GM12878 (cell line): ENCODE results near the gene TBC1D22B. TPM values are rescaled to one million over a fixed set of nuclear protein-coding genes. Genes with fewer than 3 reads are reported as not detected.
A peak's percentile ranks its signal among the peaks of the same experiment; 100 is the strongest.

Experiments
- ATAC-seq: fragments of 200-7000 bp; cut with Tn5 transposase; 3 replicates; pipeline ENCODE4 v1.9.1; 2020; ENCODE audit warnings: mild to moderate bottlenecking, moderate library complexity
- BruUV-seq: library from RNA; stranded (reverse); fragments of 400-500 nt; replicated peaks from 2 replicates; lab custom pipeline; 2021; lab: Mats Ljungman, UMichigan
- CTCF ChIA-PET: fragments of 300-600 bp; sonication (Branson Sonifier 250); formaldehyde crosslinking; extraction: SDS; loops from one replicate; lab custom pipeline; 2021; ENCODE audit warnings: inconsistent platforms; lab: Yijun Ruan, JAX
- POLR2A ChIA-PET: fragments of 350-600 bp; formaldehyde crosslinking; extraction: SDS; loops from one replicate; lab custom pipeline; 2021; ENCODE audit warnings: inconsistent platforms; lab: Charles Lee
- RAD21 ChIA-PET: fragments of 300-600 bp; sonication (Branson Sonifier 250); formaldehyde crosslinking; loops from one replicate; lab custom pipeline; 2023; ENCODE audit warnings: antibody characterized with exemption; ENCODE audit not compliant: unreplicated experiment; lab: Charles Lee
- SMC1A ChIA-PET: fragments of 300-600 bp; sonication (Branson Sonifier 250); formaldehyde crosslinking; loops from one replicate; lab custom pipeline; 2023; ENCODE audit not compliant: unreplicated experiment, uncharacterized antibody; lab: Charles Lee
- DNase-seq: peaks from one replicate; pipeline ENCODE4 v3.0.0-alpha.2; 2011; ENCODE audit warnings: low read depth, low spot score
- FAIRE-seq: peaks from 3 replicates; lab custom pipeline; 2011; peaks lifted over from hg19 to GRCh38; lab: Jason Lieb, UNC
- H2AFZ ChIP-seq: 2 replicates; pipeline ENCODE4 v1.6.0; 2011; ENCODE audit warnings: low read depth, low read length, control low read depth; ENCODE audit not compliant: control insufficient read depth
- H3K27ac ChIP-seq: 2 replicates; pipeline ENCODE4 v1.5.1; 2011; ENCODE audit warnings: control low read depth; ENCODE audit not compliant: control insufficient read depth, insufficient read depth
- H3K27me3 ChIP-seq, 2 experiments: replicated peaks in 1 of 2; 2 replicates each; pipeline versions ENCODE4 v1.6.0 to v1.6.1; 2011; ENCODE audit warnings: low read length in 1 of 2; ENCODE audit not compliant: control insufficient read depth in 2 of 2, insufficient read depth in 2 of 2
- H3K36me3 ChIP-seq, 2 experiments: 2 replicates each; pipeline ENCODE4 v1.5.1; 2011; ENCODE audit warnings: low read length in 1 of 2; ENCODE audit not compliant: control insufficient read depth in 2 of 2, insufficient read depth in 2 of 2
- H3K4me1 ChIP-seq: 2 replicates; pipeline ENCODE4 v1.6.1; 2011; ENCODE audit warnings: mild to moderate bottlenecking, low read length, moderate library complexity, mixed read lengths; ENCODE audit not compliant: control insufficient read depth, insufficient read depth
- H3K4me2 ChIP-seq: 2 replicates; pipeline ENCODE4 v1.6.0; 2011; ENCODE audit warnings: control low read depth; ENCODE audit not compliant: control insufficient read depth, insufficient read depth
- H3K4me3 ChIP-seq: fragments of 200-600 bp; sonication (generic); 2 replicates; pipeline ENCODE4 v1.5.1; 2016
- H3K79me2 ChIP-seq: 2 replicates; pipeline ENCODE4 v1.6.0; 2011; ENCODE audit warnings: low read length; ENCODE audit not compliant: control insufficient read depth, insufficient read depth
- H3K9ac ChIP-seq: 2 replicates; pipeline ENCODE4 v1.8.0; 2011; ENCODE audit warnings: low read length, control low read depth, mixed read lengths; ENCODE audit not compliant: control insufficient read depth, insufficient read depth
- H3K9me3 ChIP-seq: replicated peaks from 3 replicates; pipeline ENCODE4 v1.5.1; 2011; ENCODE audit warnings: mild to moderate bottlenecking, low read length; ENCODE audit not compliant: control insufficient read depth, insufficient read depth
- H4K20me1 ChIP-seq: 2 replicates; pipeline ENCODE4 v1.6.0; 2011; ENCODE audit not compliant: control insufficient read depth, insufficient read depth
- BCL11A ChIP-seq: IDR thresholded peaks from 2 replicates; pipeline ENCODE4 v1.6.1; 2011; ENCODE audit warnings: low read depth, low read length
- HDAC2 ChIP-seq: fragments of 200-600 bp; sonication (generic); IDR thresholded peaks from 2 replicates; pipeline ENCODE4 v1.6.1; 2017
- IKZF1 ChIP-seq: fragments of 450-650 bp; conservative IDR thresholded peaks from 2 replicates; pipeline ENCODE4 v1.6.1; 2017; ENCODE audit warnings: antibody characterized with exemption, mild to moderate bottlenecking
- KAT2A ChIP-seq: conservative IDR thresholded peaks from 2 replicates; pipeline ENCODE4 v1.6.1; 2011; ENCODE audit warnings: low read depth, low read length; ENCODE audit not compliant: control insufficient read depth
- MEF2A ChIP-seq: IDR thresholded peaks from 2 replicates; pipeline ENCODE4 v1.6.1; 2011; ENCODE audit warnings: low read depth, mild to moderate bottlenecking, low read length, moderate library complexity; ENCODE audit not compliant: insufficient read depth
- NFYA ChIP-seq: IDR thresholded peaks from 2 replicates; pipeline ENCODE4 v1.6.1; 2011; ENCODE audit warnings: low read depth, mild to moderate bottlenecking, low read length, improper control_type of control experiment, borderline replicate concordance
- PBX3 ChIP-seq: IDR thresholded peaks from 2 replicates; pipeline ENCODE4 v1.6.1; 2011; ENCODE audit warnings: mild to moderate bottlenecking, low read depth, low read length, moderate library complexity; ENCODE audit not compliant: insufficient replicate concordance
- PKNOX1 ChIP-seq: fragments of 450-650 bp; IDR thresholded peaks from 2 replicates; pipeline ENCODE4 v1.6.1; 2016; ENCODE audit warnings: mild to moderate bottlenecking
- RELB ChIP-seq: fragments of 450-650 bp; IDR thresholded peaks from 2 replicates; pipeline ENCODE4 v1.6.1; 2017; ENCODE audit warnings: low read depth, mild to moderate bottlenecking, moderate library complexity
- SP1 ChIP-seq: IDR thresholded peaks from one replicate; pipeline ENCODE4 v1.6.1; 2011; ENCODE audit warnings: low read depth, low read length
- WGBS: methylation state at CpG from one replicate; pipeline ENCODE4 v1.1.6; 2016; ENCODE audit warnings: low lambda C conversion rate; ENCODE audit not compliant: insufficient replicate concordance, insufficient coverage; ENCODE audit errors: missing lambda C conversion rate; 5-methylcytosine and 5-hydroxymethylcytosine counted together
- in situ Hi-C: fragments of 300-500 bp; cut with MboI; formaldehyde crosslinking; loops from 9 replicates; pipeline ENCODE4 v1.14.3; 2018; ENCODE audit warnings: mixed read lengths
- intact Hi-C: fragments of 100-400 bp; cut with micrococcal nuclease; formaldehyde crosslinking; loops from one replicate; pipeline ENCODE4 v1.14.2; 2022; ENCODE audit not compliant: unreplicated experiment
- polyA plus RNA-seq, 11 experiments: library from polyadenylated mRNA; depleted of rRNA in 4 of 11; unstranded in 6 of 11; stranded (reverse) in 5 of 11; fragments of >200 nt; fragmentation: Nextera tagmentation in 4 of 11; fragmentation: Illumina TruSeq in 1 of 11; extraction: Ambion mirVana in 4 of 11; extraction: Trizol in 1 of 11; gene quantifications; 1 replicate in 1 of 11; 2 replicates in 10 of 11; pipeline versions ENCODE4 v1.2.1 to v1.2.3, GENCODE V29; 2011 to 2016; ENCODE audit warnings: inconsistent platforms in 2 of 11, missing spikeins in 2 of 11, low read depth in 1 of 11
- total RNA-seq, 4 experiments: library from RNA; depleted of rRNA in 3 of 4; stranded (reverse); fragments of >200 nt in 3 of 4; fragmentation: Illumina TruSeq in 1 of 4; extraction: Trizol in 1 of 4; gene quantifications; 2 replicates each; pipeline versions ENCODE4 v1.2.1 to v1.2.3, GENCODE V29; 2013 to 2021

TBC1D22B gene
- total and polyA plus RNA-seq, 10 of the 15 experiments (the other 5 are each of a cell fraction or from before 2014, with no cell fraction given), result 3.4 to 18.7 (median 14.1) TPM

- no peaks in the 10 kb centered on the region for H3K79me2 ChIP-seq
- SMC1A ChIA-PET, result interaction anchor here (0.9 to 1.5 kb wide), 3 partner anchors 9 to 83 kb away, joined by 3 to 9 read pairs (median 7); no protein-coding TSS in a partner anchor
- no peak overlapping the region for H3K4me2 ChIP-seq
- H3K36me3 ChIP-seq, result peaks cover 0 to 6% of the 10 kb centered on the region in 2 experiments; a peak in 3 of 4 replicates
- TF ChIP-seq NFYA (no peak), HDAC2 (no peak), BCL11A (no peak)
- H3K4me3 ChIP-seq, result no peak overlapping the region
- no TSS peak for BruUV-seq
- H3K27me3 ChIP-seq, result no peaks in the 10 kb centered on the region
- no peak overlapping the region for H3K9ac ChIP-seq
- no peak overlapping the region for H2AFZ ChIP-seq
- H3K4me1 ChIP-seq, result peaks cover 5% of the 10 kb centered on the region
- in situ Hi-C loops, result no loop called here
- H3K9me3 ChIP-seq, result no peaks in the 10 kb centered on the region
- ATAC-seq, result no peak
- intact Hi-C loops, result no loop called here
- 74% methylated on average over 4 of the region's 4 CpGs for whole genome bisulfite sequencing
- H4K20me1 ChIP-seq, result no peaks in the 10 kb centered on the region
- POLR2A ChIA-PET, result no interaction called here
- DNase-seq, result no peak
- RAD21 ChIA-PET, result interaction anchor here (0.9 to 1.2 kb wide), 3 partner anchors 9 to 81 kb away, joined by 3 to 5 read pairs (median 4); no protein-coding TSS in a partner anchor
- FAIRE-seq, result no peak
- peak overlapping the region; percentile 48; the same call in 1 of the 2 replicates for H3K27ac ChIP-seq
- CTCF ChIA-PET, result interaction anchor here (0.5 to 5.9 kb wide), 7 partner anchors 11 to 274 kb away, joined by 3 to 112 read pairs (median 4); partner anchors contain the start of genes TBC1D22B and TMEM217
Measured at GRCh38 chr6:37305841-37306425, 48.4 kb downstream of the TBC1D22B start.

GRCh38 chr6:37306624-37307222, 49.2 kb downstream of the TBC1D22B start:
- Histone ChIP-seq H4K20me1 (no peaks in the 10 kb centered on the region), H2AFZ (no peak overlapping the region), H3K4me3 (no peak overlapping the region), H3K27me3 (no peaks in the 10 kb centered on the region), H3K27ac (peak overlapping the region; percentile 48), H3K79me2 (no peaks in the 10 kb centered on the region), H3K9ac (no peak overlapping the region), H3K4me2 (no peak overlapping the region), H3K36me3 (peaks cover 0 to 6% of the 10 kb centered on the region in 2 experiments; a peak in 2 of 4 replicates), H3K9me3 (no peaks in the 10 kb centered on the region), H3K4me1 (peaks cover 5% of the 10 kb centered on the region)
- CTCF ChIA-PET, result interaction anchor here (0.6 to 8.6 kb wide), 9 partner anchors 10 to 275 kb away, joined by 3 to 112 read pairs (median 4); partner anchors contain the start of genes TBC1D22B and TMEM217
- WGBS, result 64% methylated on average over 4 of the region's 4 CpGs
- intact Hi-C loops, result no loop called here
- SMC1A ChIA-PET, result interaction anchor here (1.2 to 1.5 kb wide), 2 partner anchors 8 to 83 kb away, joined by 7 to 9 read pairs; no protein-coding TSS in a partner anchor
- RAD21 ChIA-PET, result interaction anchor here (0.9 to 1.2 kb wide), 3 partner anchors 8 to 81 kb away, joined by 3 to 5 read pairs (median 4); no protein-coding TSS in a partner anchor
- BruUV-seq, result no TSS peak
- POLR2A ChIA-PET, result interaction anchor here (1.3 kb wide), 1 partner anchor 14 kb away, joined by 3 read pairs; no protein-coding TSS in a partner anchor
- ATAC-seq, result peak; percentile 54
- DNase-seq, result no peak
- no peak for FAIRE-seq
- in situ Hi-C loops, result no loop called here
- 0 out of 2 replicates have a peak, but pooled peaks have one; percentile 36 for TF ChIP-seq MEF2A
- peak; percentile 41; the same call in 1 of the 2 replicates for TF ChIP-seq RELB
- TF ChIP-seq KAT2A, result no peak
- no peak for TF ChIP-seq SP1
- TF ChIP-seq PBX3, result peak; percentile 10
- peak; percentile 92 for TF ChIP-seq PKNOX1
- peak; percentile 47 for TF ChIP-seq IKZF1
